Nephron progenitor cell (in vitro differentiated cells): Measurements from ENCODE around the gene ITGB5.

Experiments
- DNase-seq: peaks from one replicate; pipeline ENCODE4 v3.0.0; 2021
- H3K27ac Mint-ChIP-seq: 2 replicates; pipeline ENCODE4 v1.8.0; 2021; ENCODE audit warnings: mild to moderate bottlenecking, moderate library complexity, mixed read lengths
- H3K27me3 Mint-ChIP-seq: 2 replicates; pipeline ENCODE4 v1.8.0; 2021; ENCODE audit warnings: mild to moderate bottlenecking, low read depth, mixed read lengths; ENCODE audit not compliant: poor library complexity
- H3K36me3 Mint-ChIP-seq: 2 replicates; pipeline ENCODE4 v1.8.0; 2021; ENCODE audit warnings: low read depth, mixed read lengths
- H3K4me1 Mint-ChIP-seq: 2 replicates; pipeline ENCODE4 v1.8.0; 2021; ENCODE audit warnings: mixed read lengths
- H3K4me3 Mint-ChIP-seq: 2 replicates; pipeline ENCODE4 v1.8.0; 2021; ENCODE audit warnings: mild to moderate bottlenecking, moderate library complexity, mixed read lengths
- H3K9me3 Mint-ChIP-seq: 2 replicates; pipeline ENCODE4 v1.8.0; 2021; ENCODE audit warnings: mild to moderate bottlenecking, moderate library complexity, mixed read lengths
- TF ChIP-seq, protein P1 (sequence below): fragments of 200-600 bp; sonication (generic); IDR thresholded peaks from 2 replicates; pipeline ENCODE4 v1.5.0; 2021; ENCODE audit warnings: antibody characterized with exemption

ITGB5 gene

DNA sequence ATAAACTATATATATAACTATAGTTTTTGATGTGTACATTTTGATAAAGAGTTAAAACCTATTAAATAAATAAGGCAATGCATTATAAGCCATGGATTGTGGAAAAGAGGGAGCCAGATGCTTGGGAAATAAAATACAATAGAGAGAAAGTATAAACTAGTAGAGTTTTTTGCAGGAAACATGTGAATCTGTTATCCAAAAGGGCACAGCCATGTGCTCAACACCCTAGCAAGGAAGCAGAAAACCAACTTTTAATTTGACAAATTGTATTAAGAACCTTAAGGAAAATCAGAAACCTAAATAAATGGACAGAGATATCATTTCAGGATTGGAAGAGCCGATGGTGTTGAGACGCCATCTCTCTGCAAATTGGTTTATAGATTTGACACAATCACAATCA lies 63.5 kb downstream of the ITGB5 start:
- Mint-ChIP-seq H3K27me3 (no peaks in the 10 kb centered on the region), H3K36me3 (peaks cover 51% of the 10 kb centered on the region), H3K4me3 (no peak overlapping the region), H3K4me1 (peaks cover 15% of the 10 kb centered on the region), H3K27ac (no peak overlapping the region), H3K9me3 (peaks cover 11% of the 10 kb centered on the region)
- TF ChIP-seq, protein P1, sequence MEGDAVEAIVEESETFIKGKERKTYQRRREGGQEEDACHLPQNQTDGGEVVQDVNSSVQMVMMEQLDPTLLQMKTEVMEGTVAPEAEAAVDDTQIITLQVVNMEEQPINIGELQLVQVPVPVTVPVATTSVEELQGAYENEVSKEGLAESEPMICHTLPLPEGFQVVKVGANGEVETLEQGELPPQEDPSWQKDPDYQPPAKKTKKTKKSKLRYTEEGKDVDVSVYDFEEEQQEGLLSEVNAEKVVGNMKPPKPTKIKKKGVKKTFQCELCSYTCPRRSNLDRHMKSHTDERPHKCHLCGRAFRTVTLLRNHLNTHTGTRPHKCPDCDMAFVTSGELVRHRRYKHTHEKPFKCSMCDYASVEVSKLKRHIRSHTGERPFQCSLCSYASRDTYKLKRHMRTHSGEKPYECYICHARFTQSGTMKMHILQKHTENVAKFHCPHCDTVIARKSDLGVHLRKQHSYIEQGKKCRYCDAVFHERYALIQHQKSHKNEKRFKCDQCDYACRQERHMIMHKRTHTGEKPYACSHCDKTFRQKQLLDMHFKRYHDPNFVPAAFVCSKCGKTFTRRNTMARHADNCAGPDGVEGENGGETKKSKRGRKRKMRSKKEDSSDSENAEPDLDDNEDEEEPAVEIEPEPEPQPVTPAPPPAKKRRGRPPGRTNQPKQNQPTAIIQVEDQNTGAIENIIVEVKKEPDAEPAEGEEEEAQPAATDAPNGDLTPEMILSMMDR = no peak
- DNase-seq = no peak

DNA sequence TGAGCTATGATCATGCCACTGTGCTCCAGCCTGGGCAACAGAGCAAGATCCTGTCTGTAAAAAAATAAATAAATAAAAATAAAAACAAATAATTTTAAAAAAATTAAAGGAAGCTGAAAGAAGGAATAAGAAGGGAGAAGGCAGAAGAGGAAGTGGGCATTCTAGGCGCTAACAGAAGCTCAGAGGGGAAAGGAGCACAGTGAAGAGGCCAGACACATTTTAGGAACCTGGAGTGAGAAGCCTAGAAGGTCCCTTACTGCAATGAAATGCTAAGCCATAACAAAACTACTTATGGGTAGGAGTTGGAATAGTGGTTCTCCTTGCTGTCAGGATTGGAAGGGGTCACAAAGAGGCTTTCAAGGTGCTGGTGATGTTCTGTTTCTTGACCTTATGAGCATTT lies 64.0 kb downstream of the ITGB5 start:
- Mint-ChIP-seq H3K9me3 (peaks cover 11% of the 10 kb centered on the region), H3K27me3 (no peaks in the 10 kb centered on the region), H3K4me1 (peaks cover 11% of the 10 kb centered on the region), H3K27ac (no peak overlapping the region), H3K4me3 (no peak overlapping the region), H3K36me3 (peaks cover 49% of the 10 kb centered on the region)
- no peak for DNase-seq
- TF ChIP-seq, protein P1 = no peak

DNA sequence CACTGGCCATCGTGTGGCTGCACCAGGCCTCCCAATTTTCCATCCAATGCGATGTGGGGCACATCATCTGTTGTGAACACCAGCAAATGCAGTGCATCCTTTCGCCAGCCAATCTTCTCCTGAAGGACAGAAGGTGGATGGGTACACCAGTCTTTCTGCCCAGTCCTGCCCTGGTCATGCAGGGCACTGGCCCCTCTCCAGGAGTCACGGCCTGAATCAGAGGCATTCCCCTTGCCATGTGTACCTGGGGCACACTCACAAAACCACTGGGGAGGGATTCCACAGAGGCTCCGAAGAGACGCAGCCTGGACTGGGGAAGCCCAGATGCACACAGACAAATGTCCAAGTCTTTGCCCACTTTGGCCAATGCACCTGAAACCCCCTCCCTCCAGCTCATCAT lies 65.8 kb downstream of the ITGB5 start:
- Mint-ChIP-seq H3K27ac (no peak overlapping the region), H3K9me3 (peaks cover 11% of the 10 kb centered on the region), H3K4me3 (no peak overlapping the region), H3K36me3 (peaks cover 46% of the 10 kb centered on the region), H3K27me3 (no peaks in the 10 kb centered on the region), H3K4me1 (peaks cover 5% of the 10 kb centered on the region)
- TF ChIP-seq, protein P1 = no peak
- no peak for DNase-seq

DNA sequence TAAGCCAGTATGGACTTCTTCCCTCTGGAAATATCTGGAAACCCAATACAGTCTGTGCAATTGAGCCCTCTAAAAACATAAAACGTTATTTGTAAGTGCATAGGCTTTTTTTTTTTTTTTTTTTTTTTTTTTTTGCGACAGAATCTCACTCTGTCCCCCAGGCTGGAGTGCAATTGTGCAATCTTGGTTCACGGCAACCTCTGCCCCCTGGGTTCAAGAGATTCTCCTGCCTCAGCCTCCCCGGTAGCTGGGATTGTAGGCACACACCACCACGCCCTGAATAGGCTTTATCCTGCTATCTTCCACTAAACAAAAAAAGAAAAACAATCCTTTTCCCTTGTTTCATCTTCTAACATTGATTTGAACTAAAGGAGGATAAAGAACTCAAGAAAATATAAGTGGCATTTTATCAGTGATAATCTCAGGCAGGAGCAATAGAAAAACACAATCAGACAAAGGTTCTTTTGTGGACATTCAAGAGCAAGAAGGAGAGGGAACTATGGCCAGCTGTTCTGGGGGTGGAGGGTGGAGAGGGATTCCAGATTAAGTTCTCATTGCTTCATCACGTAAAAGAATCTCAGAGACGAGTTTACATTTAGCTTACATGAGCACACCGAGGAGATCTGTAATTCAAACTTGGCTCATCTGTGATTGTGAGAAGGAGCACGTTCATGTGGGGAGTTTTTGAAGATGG lies 68.6 kb downstream of the ITGB5 start:
- no peak overlapping the region for H3K27ac Mint-ChIP-seq
- DNase-seq = no peak
- no peaks in the 10 kb centered on the region for H3K9me3 Mint-ChIP-seq
- H3K4me3 Mint-ChIP-seq = no peak overlapping the region
- peaks cover 8% of the 10 kb centered on the region for H3K4me1 Mint-ChIP-seq
- H3K36me3 Mint-ChIP-seq = peaks cover 35% of the 10 kb centered on the region
- H3K27me3 Mint-ChIP-seq = no peaks in the 10 kb centered on the region
- TF ChIP-seq, protein P1 = no peak

DNA sequence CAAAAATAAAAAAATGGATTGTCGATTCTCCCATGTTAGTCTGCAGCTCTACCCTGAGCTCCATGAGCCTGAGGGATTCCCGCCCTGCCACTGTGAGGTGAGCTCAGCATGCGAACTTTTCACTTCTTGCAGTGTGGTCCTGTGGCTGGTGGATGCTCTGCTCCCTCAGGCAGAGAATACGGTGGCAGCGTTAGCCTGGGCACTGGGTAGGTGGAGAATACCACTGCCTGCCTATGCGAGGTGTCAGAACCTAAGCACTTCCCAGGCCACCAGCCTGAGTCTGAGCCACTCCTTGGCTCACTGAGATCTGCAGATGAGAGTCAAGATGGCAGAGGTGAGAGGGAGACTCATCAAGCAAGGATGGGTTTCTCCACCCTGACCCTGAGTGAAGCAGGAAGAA lies 70.1 kb downstream of the ITGB5 start:
- no peaks in the 10 kb centered on the region for H3K27me3 Mint-ChIP-seq
- no peak overlapping the region for H3K4me3 Mint-ChIP-seq
- TF ChIP-seq, protein P1 = no peak
- H3K36me3 Mint-ChIP-seq = peaks cover 35% of the 10 kb centered on the region
- H3K4me1 Mint-ChIP-seq = peaks cover 23% of the 10 kb centered on the region
- DNase-seq = no peak
- H3K9me3 Mint-ChIP-seq = no peaks in the 10 kb centered on the region
- H3K27ac Mint-ChIP-seq = no peak overlapping the region

DNA sequence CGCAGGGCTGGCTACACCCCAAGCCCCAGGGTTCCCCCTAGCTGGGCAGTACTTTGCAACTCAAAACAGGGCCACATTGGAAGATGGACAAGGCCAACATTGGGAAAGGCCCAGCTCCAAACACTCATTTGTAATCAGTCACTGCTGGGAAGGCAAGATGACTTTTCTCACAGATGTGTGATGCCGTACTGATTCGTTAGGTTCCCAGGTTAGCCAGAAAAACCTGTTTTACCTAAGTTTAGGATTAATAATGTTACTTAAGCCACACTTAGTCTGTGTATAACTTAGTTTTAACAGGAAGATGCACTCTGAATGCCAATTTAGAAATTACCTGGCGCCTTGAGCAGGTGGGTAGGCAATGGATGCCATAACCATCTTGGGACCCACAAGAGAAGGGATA lies 71.0 kb downstream of the ITGB5 start:
- H3K4me1 Mint-ChIP-seq = peaks cover 32% of the 10 kb centered on the region
- no peaks in the 10 kb centered on the region for H3K9me3 Mint-ChIP-seq
- no peaks in the 10 kb centered on the region for H3K27me3 Mint-ChIP-seq
- H3K4me3 Mint-ChIP-seq = no peak overlapping the region
- H3K27ac Mint-ChIP-seq = no peak overlapping the region
- peaks cover 29% of the 10 kb centered on the region for H3K36me3 Mint-ChIP-seq
- TF ChIP-seq, protein P1 = no peak
- no peak for DNase-seq
